DMS114 treated with DMSO at 0.1 percent for 48 hours (cell line): Measurements from ENCODE around the gene CYBA.

Source experiments
- DNase-seq: peaks from one replicate; lab custom pipeline; 2025; ENCODE audit not compliant: unreplicated experiment; lab: John Stamatoyannopoulos, UW

The CYBA gene

DNA sequence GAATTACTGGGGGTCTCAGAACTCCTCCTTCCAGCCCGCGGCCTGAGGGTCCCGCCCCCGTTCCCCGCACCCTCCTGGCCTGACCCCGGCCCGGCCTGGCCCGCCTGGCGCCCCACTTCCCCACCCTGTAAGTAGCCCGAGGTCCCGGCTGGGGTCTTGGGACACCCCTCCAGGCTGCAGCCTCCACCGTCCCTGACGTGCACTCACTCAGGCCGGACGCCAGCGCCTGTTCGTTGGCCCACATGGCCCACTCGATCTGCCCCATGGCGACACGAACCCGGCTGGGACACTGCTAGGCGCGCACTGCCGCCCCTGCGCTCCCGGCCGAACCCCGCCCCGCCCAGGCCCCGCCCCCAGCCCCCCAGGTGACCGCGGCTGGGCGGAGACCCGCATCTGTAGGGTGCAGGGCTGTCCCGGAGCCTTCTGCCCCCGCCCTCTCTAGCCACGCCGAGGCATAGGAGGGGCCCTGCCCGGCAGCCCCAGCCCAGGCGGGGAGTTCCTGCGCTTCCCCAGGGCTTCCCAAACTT lies at the start of gene CYBA:
Gene CYBA (minus strand): TSS at position 305 of the 527 bp plus-strand sequence. CDS start 40 bp downstream, at position 265.
- no peak for DNase-seq

- DNase-seq, result no peak
Observed at GRCh38 chr16:88700322-88700635, 49.4 kb upstream of the CYBA start.

DNA sequence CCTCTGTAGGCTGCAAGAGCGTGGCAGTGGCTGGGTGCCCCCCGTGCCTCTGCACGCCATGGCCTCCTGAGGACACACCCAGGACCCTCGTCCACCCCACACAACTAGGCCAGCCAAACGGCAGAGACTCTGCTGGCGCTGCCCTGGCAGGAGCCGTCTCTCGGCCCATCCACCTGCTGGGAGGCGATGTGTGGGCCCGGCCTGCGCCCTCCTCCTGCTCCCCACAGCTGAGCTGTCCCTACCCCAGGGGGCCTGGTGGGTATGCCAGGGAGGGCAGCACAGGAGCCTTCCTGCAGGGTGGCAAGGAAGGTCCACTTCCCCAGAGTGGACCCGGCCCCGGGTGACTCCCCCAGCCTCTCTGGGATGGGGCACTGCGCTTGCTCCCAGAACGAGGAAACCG lies 48.3 kb upstream of the CYBA start:
- DNase-seq, result no peak

DNA sequence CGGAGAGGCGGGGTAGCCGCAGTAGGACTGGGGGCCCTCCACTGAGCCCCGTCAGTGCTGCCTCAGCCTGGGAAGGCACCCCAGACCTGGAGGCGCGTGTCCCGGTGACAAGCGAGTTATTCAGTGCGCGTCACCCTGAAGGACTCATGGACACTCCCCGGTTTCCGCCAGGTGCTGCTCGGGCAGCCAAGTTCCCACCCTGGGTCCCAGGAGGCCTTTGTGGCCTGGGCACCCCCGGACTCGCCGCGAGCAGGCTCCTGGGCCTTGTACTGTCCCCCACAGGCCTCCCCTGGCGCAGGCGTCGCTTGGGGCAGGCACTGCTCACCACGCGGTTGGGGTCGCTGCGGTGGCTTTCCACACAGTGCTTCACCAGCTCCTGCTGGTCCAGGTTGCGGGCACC lies 47.8 kb upstream of the CYBA start:
- DNase-seq, result no peak

DNA sequence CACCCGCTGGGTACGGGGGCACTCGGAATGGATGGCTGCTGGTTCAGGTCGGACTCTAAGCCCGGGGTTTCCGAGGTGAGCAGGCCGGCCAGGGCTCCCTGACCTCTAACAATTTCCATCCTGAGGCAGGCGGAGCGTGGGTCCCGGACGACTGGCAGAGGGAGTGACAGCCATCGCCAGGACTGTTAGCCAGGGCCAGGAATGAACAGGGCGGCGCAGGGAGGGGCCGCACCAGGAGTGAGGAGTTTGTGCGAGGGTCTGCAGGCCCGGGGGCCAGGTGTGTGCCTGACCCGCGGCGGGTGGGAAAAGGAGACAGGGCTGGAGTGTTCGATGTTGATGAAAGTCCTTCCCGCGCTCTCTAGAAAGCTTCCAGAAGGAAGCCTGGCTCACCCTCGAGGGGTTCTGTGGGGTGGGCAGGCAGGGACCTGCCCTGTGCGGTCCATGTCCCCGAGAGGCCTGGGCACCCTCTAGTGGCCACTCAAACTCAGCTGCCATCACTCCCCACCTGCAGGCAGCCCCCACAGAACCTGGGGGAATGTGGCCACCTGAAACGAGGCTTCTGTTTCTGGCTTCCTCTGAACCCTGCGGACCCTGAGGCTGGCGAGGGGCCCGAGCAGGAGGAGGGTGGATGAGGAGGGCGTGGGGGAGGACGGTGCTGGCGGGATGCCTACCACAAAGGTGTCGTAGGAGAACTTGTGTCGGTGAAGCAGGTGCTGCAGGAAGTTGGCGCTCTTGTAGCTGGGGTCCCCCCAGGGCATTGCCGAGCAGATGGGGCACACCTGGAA lies 47.2 kb upstream of the CYBA start:
- DNase-seq, result no peak

GRCh38 chr16:88697116-88697830 lies 46.4 kb upstream of the CYBA start:
- DNase-seq, result no peak

DNA sequence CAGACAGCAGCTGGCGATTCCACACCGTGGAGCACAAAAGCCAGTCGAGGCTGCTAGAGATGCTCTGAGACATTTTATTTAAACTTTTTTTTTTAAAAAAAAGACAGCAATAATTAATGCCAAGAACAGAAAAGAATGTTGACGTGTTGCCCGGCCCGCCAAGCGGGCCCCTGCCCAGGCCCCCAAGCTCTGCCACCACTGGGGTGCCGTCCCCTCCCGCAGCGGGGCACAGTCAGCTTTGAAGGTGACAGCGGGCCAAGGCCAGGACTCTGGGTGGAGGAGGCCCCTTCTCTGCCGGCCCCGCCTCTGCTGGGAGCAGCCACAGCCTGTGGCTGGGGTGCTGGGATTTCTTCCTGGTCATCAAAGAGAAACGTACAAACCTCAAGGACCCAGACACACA lies 45.6 kb upstream of the CYBA start:
- DNase-seq, result no peak

- no peak for DNase-seq
Observed at GRCh38 chr16:88695753-88696152, 44.9 kb upstream of the CYBA start.

DNA sequence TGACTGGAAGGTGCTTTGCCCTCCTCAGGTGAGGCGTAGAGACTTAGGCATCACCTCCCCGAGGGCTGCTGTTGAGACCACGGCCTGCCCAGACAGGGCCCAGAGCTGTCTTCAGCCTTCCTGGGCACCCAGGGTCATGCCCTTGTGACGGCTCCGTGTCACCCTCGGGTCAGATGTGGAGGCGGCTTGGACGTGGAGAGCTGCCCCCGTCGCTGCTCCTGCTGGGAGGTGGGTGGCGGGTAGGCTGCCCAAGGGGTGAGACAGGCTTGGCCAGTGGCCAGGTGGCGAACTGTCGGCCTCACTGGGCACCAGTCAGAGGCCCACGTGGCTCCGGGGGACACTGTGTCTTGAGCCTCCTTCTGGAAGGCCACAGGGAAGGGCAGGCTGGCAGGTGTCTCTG lies 44.4 kb upstream of the CYBA start:
- DNase-seq, result no peak

- DNase-seq, result no peak
Observed at GRCh38 chr16:88694221-88695087, 43.6 kb upstream of the CYBA start.

GRCh38 chr16:88693420-88694177 lies 42.7 kb upstream of the CYBA start:
- DNase-seq, result no peak

GRCh38 chr16:88692861-88693260 lies 42.0 kb upstream of the CYBA start:
- no peak for DNase-seq

- DNase-seq, result no peak
Observed at GRCh38 chr16:88691924-88692560, 41.2 kb upstream of the CYBA start.

DNA sequence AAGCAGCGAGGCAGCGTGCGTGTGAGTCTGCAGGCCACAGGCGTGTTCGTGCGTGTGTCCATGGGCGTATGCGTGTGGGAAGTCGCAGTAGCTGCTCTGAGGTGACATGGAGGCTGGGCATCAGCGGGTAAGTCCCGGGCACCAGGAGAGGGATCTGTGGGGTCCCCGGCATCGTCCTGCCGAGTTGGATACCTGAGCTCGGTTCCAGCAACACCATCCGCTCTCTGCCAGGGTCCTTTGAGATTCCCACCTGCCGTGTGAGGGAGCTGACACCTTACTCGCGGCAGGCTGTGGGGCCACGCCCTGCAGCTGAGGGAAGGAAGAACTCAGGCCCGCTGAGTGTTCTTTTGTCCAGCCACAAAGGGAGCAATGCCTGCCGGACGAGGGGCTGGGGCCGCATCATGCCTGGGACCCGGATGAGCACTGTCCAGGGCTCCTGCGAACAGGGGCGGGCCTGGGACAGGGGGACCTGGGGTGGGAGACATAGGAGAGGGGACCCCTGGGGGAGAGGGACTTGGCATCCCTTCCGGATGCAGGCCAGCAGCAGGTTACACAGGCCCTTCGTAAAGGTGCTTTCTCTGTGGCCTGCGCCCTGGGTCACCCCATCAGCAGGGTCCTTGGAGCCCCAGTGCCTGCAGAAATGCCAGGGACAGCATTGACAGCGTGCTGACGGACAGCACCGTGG lies 40.4 kb upstream of the CYBA start:
- no peak for DNase-seq

DNA sequence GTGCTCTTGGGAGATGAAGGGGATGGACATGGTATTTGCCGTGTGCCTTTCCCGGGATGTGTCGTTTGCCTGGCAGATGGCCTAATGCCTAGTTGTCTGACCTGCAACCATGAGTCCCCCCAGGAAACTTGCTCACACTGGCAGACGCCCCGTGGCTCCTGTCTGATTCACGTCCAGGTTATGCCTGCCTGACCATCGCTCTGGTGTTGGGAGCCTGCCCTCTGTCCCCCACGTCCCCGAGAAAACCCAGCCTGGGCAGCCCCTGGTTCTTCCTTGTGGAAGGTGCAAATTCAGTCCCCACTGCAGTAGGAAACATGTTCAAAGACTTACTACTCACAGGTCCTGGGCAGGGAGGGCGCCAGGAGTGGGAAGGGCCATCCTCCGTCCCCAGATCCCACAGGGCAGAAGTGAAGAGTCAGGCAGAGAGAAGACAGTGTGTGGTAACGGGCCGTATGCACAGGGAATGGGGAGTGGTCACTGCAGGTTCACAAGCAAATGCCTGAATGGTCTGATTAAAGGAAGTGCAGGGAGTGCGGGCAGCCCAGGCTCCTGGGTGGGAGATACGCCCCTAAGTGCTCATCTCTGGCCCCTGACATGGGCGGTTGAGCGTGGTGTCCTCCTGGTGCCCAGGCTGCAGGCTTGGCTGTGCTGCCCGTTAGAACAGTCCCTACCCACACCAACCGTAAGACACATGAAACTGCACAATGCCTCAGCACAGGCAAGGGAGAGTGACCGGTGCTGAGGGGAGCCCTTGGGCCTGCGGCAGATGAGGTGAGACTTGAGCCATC lies 39.7 kb upstream of the CYBA start:
- DNase-seq, result no peak

DNA sequence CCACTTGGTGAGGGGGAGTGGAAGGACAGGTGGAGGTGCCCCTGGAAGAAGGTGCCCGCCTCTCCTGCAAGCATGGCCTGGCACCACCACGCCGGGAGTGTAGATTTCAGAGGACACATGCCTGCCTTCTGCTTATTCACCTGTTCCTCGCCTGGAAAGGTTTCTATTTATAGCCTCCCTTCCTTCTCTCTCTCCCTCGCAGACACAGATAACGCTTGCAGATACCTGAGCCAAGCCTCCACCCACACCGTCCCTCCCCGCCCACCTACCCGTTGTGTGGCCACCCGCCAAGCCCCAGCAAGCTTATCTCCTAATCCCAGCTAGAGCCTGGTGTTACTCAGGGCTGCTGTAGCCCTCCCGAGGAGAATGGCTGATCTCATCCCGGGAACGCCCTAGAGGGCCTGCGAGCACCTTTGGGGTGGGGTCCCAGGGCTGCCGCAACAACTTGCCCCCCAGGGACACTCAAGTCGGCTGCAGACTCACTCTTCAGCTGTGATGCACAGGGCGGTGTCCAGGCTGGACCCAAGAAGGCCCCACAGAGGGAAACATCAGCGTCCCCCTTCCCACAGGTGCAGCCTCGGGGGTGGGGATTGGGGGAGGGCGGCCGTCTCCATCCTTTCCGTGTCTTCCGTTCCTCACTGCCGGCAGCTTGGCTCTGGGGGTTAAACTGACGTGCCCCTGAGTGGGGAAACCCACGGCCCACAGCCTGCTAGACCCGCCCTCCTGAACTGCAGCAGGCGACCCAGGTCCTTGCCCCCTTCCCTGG lies 37.3 kb upstream of the CYBA start:
- DNase-seq, result no peak

- no peak for DNase-seq
Observed at GRCh38 chr16:88687676-88688012, 36.8 kb upstream of the CYBA start.

GRCh38 chr16:88687254-88687576 lies 36.4 kb upstream of the CYBA start:
- DNase-seq, result no peak
